Smooth muscle cell (in vitro differentiated cells): ENCODE data around the gene ICE2. TPM values are rescaled to one million over a fixed set of nuclear protein-coding genes. Genes with fewer than 3 reads are reported as not detected.

Source experiments
- DNase-seq: peaks from one replicate; lab custom pipeline; 2025; ENCODE audit not compliant: unreplicated experiment; lab: John Stamatoyannopoulos, UW
- H2AFZ ChIP-seq: fragments of 200-600 bp; sonication (generic); 2 replicates; pipeline ENCODE4 v1.6.0; 2016; ENCODE audit warnings: antibody characterized with exemption, low read depth, mild to moderate bottlenecking
- H3F3A ChIP-seq: fragments of 200-600 bp; sonication (generic); 2 replicates; pipeline ENCODE4 v1.6.0; 2017; ENCODE audit warnings: antibody characterized with exemption, low read depth
- H3K27ac ChIP-seq: fragments of 200-600 bp; sonication (generic); 2 replicates; pipeline ENCODE4 v1.5.1; 2016; ENCODE audit warnings: low read depth, mild to moderate bottlenecking
- H3K27me3 ChIP-seq: fragments of 200-600 bp; sonication (generic); 2 replicates; pipeline ENCODE4 v1.6.1; 2016; ENCODE audit warnings: low read depth, mild to moderate bottlenecking
- H3K36me3 ChIP-seq: fragments of 200-600 bp; sonication (generic); 2 replicates; pipeline ENCODE4 v1.5.1; 2016; ENCODE audit warnings: low read depth
- H3K4me1 ChIP-seq: fragments of 200-600 bp; sonication (generic); 2 replicates; pipeline ENCODE4 v1.5.1; 2016; ENCODE audit warnings: low read depth
- H3K4me2 ChIP-seq: fragments of 200-600 bp; sonication (generic); 2 replicates; pipeline ENCODE4 v1.6.0; 2016; ENCODE audit warnings: mild to moderate bottlenecking
- H3K4me3 ChIP-seq: fragments of 200-600 bp; sonication (generic); 2 replicates; pipeline ENCODE4 v1.5.1; 2016; ENCODE audit warnings: mild to moderate bottlenecking
- H3K79me2 ChIP-seq: fragments of 200-600 bp; sonication (generic); 2 replicates; pipeline ENCODE4 v1.6.0; 2016; ENCODE audit warnings: low read depth, mild to moderate bottlenecking
- H3K9ac ChIP-seq: fragments of 200-600 bp; sonication (generic); 2 replicates; pipeline ENCODE4 v1.6.0; 2016; ENCODE audit warnings: low read depth
- H3K9me3 ChIP-seq: fragments of 200-600 bp; sonication (generic); replicated peaks from 2 replicates; pipeline ENCODE4 v1.5.1; 2016; ENCODE audit warnings: low read depth
- H4K20me1 ChIP-seq: fragments of 200-600 bp; sonication (generic); 2 replicates; pipeline ENCODE4 v1.6.0; 2016; ENCODE audit warnings: low read depth
- WGBS: methylation state at CpG from one replicate; pipeline ENCODE4 v1.1.7; 2016; ENCODE audit warnings: low lambda C conversion rate; 5-methylcytosine and 5-hydroxymethylcytosine counted together
- polyA plus RNA-seq: library from polyadenylated mRNA; unstranded; fragments of >200 nt; fragmentation: Nextera tagmentation; extraction: Ambion mirVana; gene quantifications from 2 replicates; pipeline ENCODE4 v1.2.1, GENCODE V29; 2016
- total RNA-seq: library from RNA; depleted of rRNA; stranded (reverse); fragments of >200 nt; gene quantifications from 2 replicates; pipeline ENCODE4 v1.2.3, GENCODE V29; 2014
- TF ChIP-seq, protein P1 (sequence below): fragments of 200-600 bp; sonication (generic); IDR thresholded peaks from 2 replicates; pipeline ENCODE4 v1.5.1; 2017; ENCODE audit warnings: borderline replicate concordance, mild to moderate bottlenecking, antibody characterized with exemption; ENCODE audit not compliant: insufficient read depth, poor library complexity, severe bottlenecking

ICE2 gene
- total and polyA plus RNA-seq, 2 experiments from 2014 or later = 15.2 to 17.3 TPM

DNA sequence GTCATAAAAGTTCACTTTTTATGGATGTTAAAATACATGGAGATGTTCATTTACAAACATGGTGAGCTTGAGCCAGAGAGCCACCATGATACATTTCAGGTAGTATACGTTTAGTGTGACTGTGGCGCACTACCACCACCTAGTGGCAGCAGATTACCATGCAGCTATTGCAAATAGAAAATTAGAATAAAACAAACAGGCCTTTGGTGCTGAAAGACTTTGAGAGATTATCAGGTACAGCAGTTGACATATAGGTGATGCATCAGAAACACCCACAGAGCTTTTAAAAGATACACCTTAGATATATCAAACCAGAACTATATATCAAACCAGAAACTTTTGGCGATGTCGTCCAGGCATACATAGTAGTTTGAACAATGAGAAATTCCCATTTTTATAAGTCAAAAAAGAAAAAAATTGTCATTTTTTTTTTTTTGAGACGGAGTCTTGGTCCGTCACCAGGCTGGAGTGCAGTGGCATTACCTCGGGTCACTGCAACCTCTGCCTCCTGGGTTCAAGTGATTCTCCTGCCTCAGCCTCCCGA is 42.0 kb upstream of the ICE2 start:
- no peak overlapping the region for H3K4me2 ChIP-seq
- peaks cover 48% of the 10 kb centered on the region for H4K20me1 ChIP-seq

DNA sequence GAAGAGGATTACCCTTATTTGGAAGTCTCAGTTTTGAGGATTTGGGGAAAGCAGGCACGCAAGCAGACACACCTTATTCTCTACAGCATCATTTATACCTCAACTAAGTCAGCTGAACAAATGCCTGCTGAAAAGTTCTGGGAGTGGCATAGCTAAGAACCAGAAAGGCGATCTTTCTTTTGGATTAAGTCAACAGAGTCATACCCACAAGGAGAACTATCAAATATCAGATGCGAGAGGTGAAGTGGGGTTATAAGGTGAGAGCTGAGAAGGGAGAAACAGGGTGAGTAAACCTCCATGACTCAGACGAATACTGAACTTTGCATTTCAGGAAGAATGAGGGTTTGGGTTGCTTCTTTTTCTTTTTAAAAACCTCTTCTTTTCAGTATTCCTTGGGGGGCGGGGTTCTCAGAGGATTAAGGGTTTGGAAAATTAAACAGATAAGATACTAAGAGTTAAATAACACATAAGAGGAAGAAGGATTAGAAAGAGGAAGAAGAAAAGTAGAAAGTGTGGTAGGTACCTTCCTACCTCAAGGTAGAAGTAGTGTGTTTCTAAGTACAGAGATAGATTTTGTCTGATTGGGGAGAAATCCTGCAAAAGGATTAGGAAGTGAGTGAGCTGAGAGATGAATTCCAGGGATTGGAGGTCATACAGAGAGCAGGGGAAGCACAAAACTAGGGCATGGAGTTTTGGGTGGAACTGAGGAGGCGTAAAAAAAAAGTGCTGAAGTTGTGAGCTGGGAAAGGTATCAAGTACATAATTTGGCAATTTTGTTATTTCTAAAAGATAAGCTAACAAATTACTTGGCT is 41.3 kb upstream of the ICE2 start:
- Histone ChIP-seq H3K9me3 (no peaks in the 10 kb centered on the region), H3K79me2 (no peaks in the 10 kb centered on the region), H3K27ac (no peak overlapping the region), H3K36me3 (no peaks in the 10 kb centered on the region), H3K4me3 (no peak overlapping the region), H4K20me1 (peaks cover 46% of the 10 kb centered on the region), H3F3A (no peaks in the 10 kb centered on the region), H3K4me1 (peaks cover 9% of the 10 kb centered on the region), H2AFZ (no peak overlapping the region), H3K27me3 (no peaks in the 10 kb centered on the region), H3K4me2 (no peak overlapping the region), H3K9ac (no peak overlapping the region)
- TF ChIP-seq, protein P1, sequence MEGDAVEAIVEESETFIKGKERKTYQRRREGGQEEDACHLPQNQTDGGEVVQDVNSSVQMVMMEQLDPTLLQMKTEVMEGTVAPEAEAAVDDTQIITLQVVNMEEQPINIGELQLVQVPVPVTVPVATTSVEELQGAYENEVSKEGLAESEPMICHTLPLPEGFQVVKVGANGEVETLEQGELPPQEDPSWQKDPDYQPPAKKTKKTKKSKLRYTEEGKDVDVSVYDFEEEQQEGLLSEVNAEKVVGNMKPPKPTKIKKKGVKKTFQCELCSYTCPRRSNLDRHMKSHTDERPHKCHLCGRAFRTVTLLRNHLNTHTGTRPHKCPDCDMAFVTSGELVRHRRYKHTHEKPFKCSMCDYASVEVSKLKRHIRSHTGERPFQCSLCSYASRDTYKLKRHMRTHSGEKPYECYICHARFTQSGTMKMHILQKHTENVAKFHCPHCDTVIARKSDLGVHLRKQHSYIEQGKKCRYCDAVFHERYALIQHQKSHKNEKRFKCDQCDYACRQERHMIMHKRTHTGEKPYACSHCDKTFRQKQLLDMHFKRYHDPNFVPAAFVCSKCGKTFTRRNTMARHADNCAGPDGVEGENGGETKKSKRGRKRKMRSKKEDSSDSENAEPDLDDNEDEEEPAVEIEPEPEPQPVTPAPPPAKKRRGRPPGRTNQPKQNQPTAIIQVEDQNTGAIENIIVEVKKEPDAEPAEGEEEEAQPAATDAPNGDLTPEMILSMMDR = no peak
- no peak for DNase-seq
- WGBS = 81% methylated on average over 6 of the region's 6 CpGs

More for the DNA sequence above, 42.0 kb upstream of the ICE2 start:
- H3K9ac ChIP-seq = no peak overlapping the region
- no peaks in the 10 kb centered on the region for H3F3A ChIP-seq
- H3K9me3 ChIP-seq = no peaks in the 10 kb centered on the region
- H3K4me3 ChIP-seq = no peak overlapping the region
- no peak for DNase-seq
- no peak overlapping the region for H2AFZ ChIP-seq
- H3K27ac ChIP-seq = no peak overlapping the region
- no peaks in the 10 kb centered on the region for H3K79me2 ChIP-seq
- no peaks in the 10 kb centered on the region for H3K27me3 ChIP-seq
- TF ChIP-seq, protein P1 = peak; percentile 89
- WGBS = 69% methylated on average over 8 of the region's 8 CpGs
- peaks cover 9% of the 10 kb centered on the region for H3K4me1 ChIP-seq
- no peaks in the 10 kb centered on the region for H3K36me3 ChIP-seq

DNA sequence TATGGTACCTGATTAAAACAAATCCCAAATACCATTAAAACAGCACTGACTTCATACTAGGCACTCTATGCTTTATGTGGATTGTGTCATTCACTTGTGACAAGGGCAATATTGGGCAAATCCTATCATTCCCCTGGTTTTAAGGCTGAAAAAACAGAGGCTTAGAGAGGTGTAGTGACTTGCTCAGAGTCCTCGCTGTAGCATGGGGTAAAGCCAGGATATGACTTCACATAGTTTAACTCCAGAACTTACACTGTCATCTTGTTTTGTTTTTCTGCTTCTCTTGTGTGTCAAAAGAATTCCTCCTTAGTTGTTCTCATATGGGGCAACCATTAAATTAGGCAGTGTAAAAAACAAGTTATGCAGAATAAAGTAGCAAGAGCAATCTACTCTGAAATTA is 40.3 kb upstream of the ICE2 start:
- WGBS = 66% methylated on average over 1 of the region's 1 CpG
- H3K27me3 ChIP-seq = no peaks in the 10 kb centered on the region
- H3K27ac ChIP-seq = no peak overlapping the region
- H3K36me3 ChIP-seq = no peaks in the 10 kb centered on the region
- no peaks in the 10 kb centered on the region for H3K9me3 ChIP-seq
- no peaks in the 10 kb centered on the region for H3F3A ChIP-seq
- no peak overlapping the region for H3K4me3 ChIP-seq
- peaks cover 48% of the 10 kb centered on the region for H4K20me1 ChIP-seq
- no peaks in the 10 kb centered on the region for H3K79me2 ChIP-seq
- no peak for DNase-seq
- TF ChIP-seq, protein P1 = no peak
- H3K9ac ChIP-seq = no peak overlapping the region
- H2AFZ ChIP-seq = no peak overlapping the region
- peaks cover 9% of the 10 kb centered on the region for H3K4me1 ChIP-seq
- no peak overlapping the region for H3K4me2 ChIP-seq

DNA sequence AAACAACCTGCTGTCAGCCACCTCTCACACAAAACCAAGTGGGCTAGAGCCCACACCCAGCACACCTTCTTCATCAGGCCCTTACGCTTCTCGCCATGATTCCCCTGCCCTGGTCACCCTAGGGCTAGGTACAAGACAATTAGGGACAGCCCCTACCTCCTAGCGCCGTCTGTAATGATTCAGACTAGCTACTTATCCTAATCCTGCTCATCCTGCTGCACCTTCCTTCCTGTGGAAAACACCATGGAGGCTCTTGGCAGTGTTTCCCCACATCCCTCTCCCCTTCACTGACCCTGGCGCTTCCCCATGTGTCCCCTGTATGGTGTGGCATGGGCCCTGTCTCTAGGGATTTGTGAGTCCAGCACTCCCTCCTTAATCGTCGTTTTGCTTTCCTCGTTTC is 39.6 kb upstream of the ICE2 start:
- no peaks in the 10 kb centered on the region for H3K79me2 ChIP-seq
- DNase-seq = no peak
- peaks cover 9% of the 10 kb centered on the region for H3K4me1 ChIP-seq
- no peaks in the 10 kb centered on the region for H3K36me3 ChIP-seq
- WGBS = 93% methylated on average over 8 of the region's 8 CpGs
- no peaks in the 10 kb centered on the region for H3K9me3 ChIP-seq
- H4K20me1 ChIP-seq = peaks cover 47% of the 10 kb centered on the region
- no peak overlapping the region for H3K4me2 ChIP-seq
- TF ChIP-seq, protein P1 = no peak
- H3F3A ChIP-seq = no peaks in the 10 kb centered on the region
- no peaks in the 10 kb centered on the region for H3K27me3 ChIP-seq
- no peak overlapping the region for H2AFZ ChIP-seq
- H3K27ac ChIP-seq = no peak overlapping the region
- no peak overlapping the region for H3K4me3 ChIP-seq
- no peak overlapping the region for H3K9ac ChIP-seq
